Stimulated activated memory B cell treated with anti-CD40 and anti-IgM and Interleukin-4, amounts not matched to agents 10 μg/mL and 1 μg/mL and 100 μg/mL, for 72 hours (primary cell): ENCODE measurements around the gene KLRF1.
"Not testable (repeated sequence)": the region's sequence is repeated elsewhere in the genome, so short reads cannot be mapped to it uniquely, and the experiment has no call there.

ENCODE experiments used
- ATAC-seq: fragments of 150-1000 bp; cut with Tn5 transposase; 2 replicates; pipeline ENCODE4 v1.10.0; 2021
- H3K27ac Mint-ChIP-seq: one replicate; pipeline ENCODE4 v1.8.0; 2022; ENCODE audit warnings: mild to moderate bottlenecking, mixed read lengths
- H3K27me3 Mint-ChIP-seq: one replicate; pipeline ENCODE4 v1.8.0; 2022; ENCODE audit warnings: mixed read lengths
- H3K36me3 Mint-ChIP-seq: one replicate; pipeline ENCODE4 v1.8.0; 2022; ENCODE audit warnings: mixed read lengths
- H3K4me1 Mint-ChIP-seq: one replicate; pipeline ENCODE4 v1.8.0; 2022; ENCODE audit warnings: mixed read lengths
- H3K4me3 Mint-ChIP-seq: one replicate; pipeline ENCODE4 v1.8.0; 2022; ENCODE audit warnings: mild to moderate bottlenecking, moderate library complexity, mixed read lengths
- H3K9me3 Mint-ChIP-seq: one replicate; pipeline ENCODE4 v1.8.0; 2022; ENCODE audit warnings: mixed read lengths

Gene KLRF1

GRCh38 chr12:9872742-9873141, 45.5 kb downstream of the KLRF1 start:
- Mint-ChIP-seq H3K27me3 (no peaks in the 10 kb centered on the region), H3K9me3 (no peaks in the 10 kb centered on the region), H3K4me3 (no peak overlapping the region), H3K36me3 (no peaks in the 10 kb centered on the region), H3K27ac (no peak overlapping the region), H3K4me1 (peaks cover 7% of the 10 kb centered on the region)
- no peak for ATAC-seq

- not testable (repeated sequence) for H3K27me3 Mint-ChIP-seq, H3K27ac Mint-ChIP-seq, ATAC-seq, H3K9me3 Mint-ChIP-seq, H3K4me3 Mint-ChIP-seq, H3K4me1 Mint-ChIP-seq, H3K36me3 Mint-ChIP-seq
These were observed 48.8 kb downstream of the KLRF1 start for GRCh38 chr12:9876120-9876519.

GRCh38 chr12:9880532-9881078, 53.3 kb downstream of the KLRF1 start:
- Mint-ChIP-seq H3K27me3 (no peaks in the 10 kb centered on the region), H3K9me3 (no peaks in the 10 kb centered on the region), H3K27ac (no peak overlapping the region), H3K4me1 (no peaks in the 10 kb centered on the region), H3K4me3 (no peak overlapping the region), H3K36me3 (no peaks in the 10 kb centered on the region)
- ATAC-seq = no peak

GRCh38 chr12:9881246-9881645, 54.0 kb downstream of the KLRF1 start, which contains the start of gene KLRF2:
TSS of gene KLRF2 (plus strand) at chr12:9881489. CDS start at chr12:9881596, 107 bp downstream.
- Mint-ChIP-seq H3K36me3 (no peaks in the 10 kb centered on the region), H3K4me3 (no peak within 1 kb of the TSS), H3K9me3 (no peaks in the 10 kb centered on the region), H3K27me3 (no peaks in the 10 kb centered on the region), H3K4me1 (no peaks in the 10 kb centered on the region), H3K27ac (no peak within 1 kb of the TSS)
- ATAC-seq = no peak

- Mint-ChIP-seq H3K27me3 (no peaks in the 10 kb centered on the region), H3K27ac (no peak overlapping the region), H3K36me3 (no peaks in the 10 kb centered on the region), H3K4me3 (no peak overlapping the region), H3K4me1 (no peaks in the 10 kb centered on the region), H3K9me3 (no peaks in the 10 kb centered on the region)
- ATAC-seq = no peak
These were observed 54.7 kb downstream of the KLRF1 start for GRCh38 chr12:9881988-9882387.

- H3K4me3 Mint-ChIP-seq = no peak overlapping the region
- H3K27ac Mint-ChIP-seq = no peak overlapping the region
- H3K36me3 Mint-ChIP-seq = no peaks in the 10 kb centered on the region
- no peaks in the 10 kb centered on the region for H3K9me3 Mint-ChIP-seq
- H3K4me1 Mint-ChIP-seq = no peaks in the 10 kb centered on the region
- H3K27me3 Mint-ChIP-seq = no peaks in the 10 kb centered on the region
- no peak for ATAC-seq
These were observed 55.9 kb downstream of the KLRF1 start for GRCh38 chr12:9883175-9883574.

GRCh38 chr12:9888665-9889273, 61.5 kb downstream of the KLRF1 start:
- H3K4me1 Mint-ChIP-seq = peaks cover 1% of the 10 kb centered on the region
- no peaks in the 10 kb centered on the region for H3K36me3 Mint-ChIP-seq
- ATAC-seq = no peak
- H3K27ac Mint-ChIP-seq = no peak overlapping the region
- peaks cover 3% of the 10 kb centered on the region for H3K27me3 Mint-ChIP-seq
- no peak overlapping the region for H3K4me3 Mint-ChIP-seq
- H3K9me3 Mint-ChIP-seq = no peaks in the 10 kb centered on the region
